Liver (tissue), 9 donors: ENCODE data around the gene OXCT1. TPM values are rescaled to one million over a fixed set of nuclear protein-coding genes. Genes with fewer than 3 reads are reported as not detected.

ENCODE experiments used
- DNase-seq: peaks from one replicate; pipeline ENCODE4 v3.0.0-alpha.2; 2017; ENCODE audit warnings: low spot score
- H3K27ac ChIP-seq, 2 donors: one replicate each; pipeline ENCODE4 v1.7.0; 2013; ENCODE audit warnings: inconsistent platforms in 2 of 2, low read length in 2 of 2, control low read depth in 1 of 2, low read depth in 1 of 2, mild to moderate bottlenecking in 1 of 2
- H3K27me3 ChIP-seq, 4 donors: one replicate each; pipeline versions ENCODE4 v1.6.1 to v1.7.0; 2013; ENCODE audit warnings: low read length in 3 of 4, inconsistent platforms in 1 of 4, mild to moderate bottlenecking in 1 of 4, moderate library complexity in 1 of 4; ENCODE audit not compliant: control insufficient read depth in 4 of 4, insufficient read depth in 4 of 4
- H3K36me3 ChIP-seq, 4 donors: one replicate each; pipeline versions ENCODE4 v1.6.1 to v1.7.0; 2013; ENCODE audit warnings: low read length in 3 of 4, mild to moderate bottlenecking in 3 of 4, low read depth in 1 of 4, moderate library complexity in 1 of 4; ENCODE audit not compliant: control insufficient read depth in 4 of 4, insufficient read depth in 3 of 4
- H3K4me1 ChIP-seq, 4 donors: one replicate each; pipeline versions ENCODE4 v1.6.1 to v1.7.0; 2013; ENCODE audit warnings: low read length in 3 of 4, mild to moderate bottlenecking in 3 of 4, moderate library complexity in 1 of 4; ENCODE audit not compliant: control insufficient read depth in 4 of 4, insufficient read depth in 4 of 4
- H3K4me3 ChIP-seq, 3 donors: one replicate each; pipeline versions ENCODE4 v1.6.1 to v1.7.0; 2013; ENCODE audit warnings: low read length in 3 of 3, control low read depth in 1 of 3, low read depth in 1 of 3, mild to moderate bottlenecking in 1 of 3
- H3K9ac ChIP-seq, 2 donors: one replicate each; pipeline ENCODE4 v1.7.0; 2013; ENCODE audit warnings: low read length in 2 of 2, mild to moderate bottlenecking in 2 of 2, moderate library complexity in 2 of 2, control low read depth in 1 of 2, low read depth in 1 of 2
- H3K9me3 ChIP-seq, 4 donors: one replicate each; pipeline versions ENCODE4 v1.6.1 to v1.7.0; 2013; ENCODE audit warnings: low read length in 3 of 4; ENCODE audit not compliant: control insufficient read depth in 4 of 4
- ATF3 ChIP-seq: IDR thresholded peaks from 2 replicates; pipeline ENCODE4 v1.6.1; 2016; ENCODE audit warnings: antibody characterized with exemption
- EGR1 ChIP-seq, 2 donors: IDR thresholded peaks; 2 replicates each; pipeline ENCODE4 v1.6.1; 2016 to 2018; ENCODE audit warnings: antibody characterized with exemption in 2 of 2, low read depth in 2 of 2
- FOXA1 ChIP-seq: IDR thresholded peaks from 2 replicates; pipeline ENCODE4 v1.6.1; 2016; ENCODE audit warnings: antibody characterized with exemption
- FOXA2 ChIP-seq: IDR thresholded peaks from 2 replicates; pipeline ENCODE4 v1.6.1; 2016; ENCODE audit warnings: antibody characterized with exemption
- GABPA ChIP-seq, 2 donors: IDR thresholded peaks in 1 of 2; conservative IDR thresholded peaks in 1 of 2; 2 replicates each; pipeline ENCODE4 v1.6.1; 2016; ENCODE audit warnings: antibody characterized with exemption in 2 of 2, mild to moderate bottlenecking in 1 of 2, moderate library complexity in 1 of 2
- HNF4G ChIP-seq: IDR thresholded peaks from 2 replicates; pipeline ENCODE4 v1.6.1; 2016; ENCODE audit warnings: antibody characterized with exemption
- JUND ChIP-seq, 2 donors: IDR thresholded peaks; 2 replicates each; pipeline ENCODE4 v1.6.1; 2016; ENCODE audit warnings: antibody characterized with exemption in 2 of 2
- MAX ChIP-seq: IDR thresholded peaks from 2 replicates; pipeline ENCODE4 v1.6.1; 2016; ENCODE audit warnings: antibody characterized with exemption
- RXRA ChIP-seq, 2 donors: IDR thresholded peaks; 2 replicates each; pipeline ENCODE4 v1.6.1; 2017 to 2018; ENCODE audit warnings: antibody characterized with exemption in 2 of 2, mild to moderate bottlenecking in 1 of 2
- SP1 ChIP-seq: IDR thresholded peaks from 2 replicates; pipeline ENCODE4 v1.6.1; 2018; ENCODE audit warnings: antibody characterized with exemption, mild to moderate bottlenecking
- TAF1 ChIP-seq: conservative IDR thresholded peaks from 2 replicates; pipeline ENCODE4 v1.6.1; 2016; ENCODE audit warnings: antibody characterized with exemption, mild to moderate bottlenecking
- YY1 ChIP-seq: IDR thresholded peaks from 2 replicates; pipeline ENCODE4 v1.6.1; 2016; ENCODE audit warnings: antibody characterized with exemption, mild to moderate bottlenecking
- ZBTB33 ChIP-seq: IDR thresholded peaks from 2 replicates; pipeline ENCODE4 v1.6.1; 2016; ENCODE audit warnings: antibody characterized with exemption
- WGBS: extraction: QIAGEN DNeasy Blood & Tissue Kit; methylation state at CpG from one replicate; pipeline ENCODE4 v1.1.7; 2013; 5-methylcytosine and 5-hydroxymethylcytosine counted together
- polyA plus RNA-seq, 2 donors: library from polyadenylated mRNA; stranded (reverse) in 1 of 2; unstranded in 1 of 2; fragments of 200-250 nt in 1 of 2; fragments of >200 nt in 1 of 2; fragmentation: Nextera tagmentation in 1 of 2; extraction: Ambion mirVana in 1 of 2; gene quantifications; one replicate each; pipeline versions ENCODE4 v1.2.1 to v1.2.3, GENCODE V29; 2013 to 2015
- total RNA-seq, 2 donors: library from RNA; depleted of rRNA; stranded (reverse); fragments of >200 nt; gene quantifications; one replicate each; pipeline ENCODE4 v1.2.3, GENCODE V29; 2014
- TF ChIP-seq, protein P1 (sequence below): fragments of 150-350 bp; IDR thresholded peaks from 2 replicates; pipeline ENCODE4 v1.5.1; 2017; ENCODE audit warnings: improper control_type of control experiment, low read depth, low read length; ENCODE audit not compliant: missing input control
- donor health status: healthy.
- donor health status: healthy.
- donor health status: healthy.
- donor health status: healthy.
- donor health status: healthy.

OXCT1 gene
- total and polyA plus RNA-seq, 4 donors = 0.72 to 10.7 (median 1.1) TPM

DNA sequence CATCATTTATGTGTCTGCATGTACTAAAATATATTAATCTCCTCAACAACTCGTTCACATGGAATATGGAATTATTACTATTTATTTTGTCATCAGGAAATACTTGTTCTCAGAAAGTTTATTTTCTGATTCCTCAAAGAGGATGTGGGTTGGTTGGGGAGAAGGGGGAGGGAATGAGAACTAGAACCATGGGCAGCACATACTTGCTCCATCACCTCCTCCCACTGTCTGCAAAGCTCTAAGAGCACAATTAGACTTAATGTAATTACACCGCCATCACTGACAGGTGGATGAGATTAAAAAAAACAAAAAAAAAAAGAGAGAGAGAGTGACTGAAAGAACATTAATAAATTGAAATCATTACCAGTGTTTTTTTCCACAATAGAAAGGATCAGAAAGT lies 98.2 kb downstream of the OXCT1 start (continued):
- TF ChIP-seq, protein P1, sequence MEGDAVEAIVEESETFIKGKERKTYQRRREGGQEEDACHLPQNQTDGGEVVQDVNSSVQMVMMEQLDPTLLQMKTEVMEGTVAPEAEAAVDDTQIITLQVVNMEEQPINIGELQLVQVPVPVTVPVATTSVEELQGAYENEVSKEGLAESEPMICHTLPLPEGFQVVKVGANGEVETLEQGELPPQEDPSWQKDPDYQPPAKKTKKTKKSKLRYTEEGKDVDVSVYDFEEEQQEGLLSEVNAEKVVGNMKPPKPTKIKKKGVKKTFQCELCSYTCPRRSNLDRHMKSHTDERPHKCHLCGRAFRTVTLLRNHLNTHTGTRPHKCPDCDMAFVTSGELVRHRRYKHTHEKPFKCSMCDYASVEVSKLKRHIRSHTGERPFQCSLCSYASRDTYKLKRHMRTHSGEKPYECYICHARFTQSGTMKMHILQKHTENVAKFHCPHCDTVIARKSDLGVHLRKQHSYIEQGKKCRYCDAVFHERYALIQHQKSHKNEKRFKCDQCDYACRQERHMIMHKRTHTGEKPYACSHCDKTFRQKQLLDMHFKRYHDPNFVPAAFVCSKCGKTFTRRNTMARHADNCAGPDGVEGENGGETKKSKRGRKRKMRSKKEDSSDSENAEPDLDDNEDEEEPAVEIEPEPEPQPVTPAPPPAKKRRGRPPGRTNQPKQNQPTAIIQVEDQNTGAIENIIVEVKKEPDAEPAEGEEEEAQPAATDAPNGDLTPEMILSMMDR = no peak
- no peak for TF ChIP-seq TAF1
- TF ChIP-seq GABPA (IDR thresholded peaks at IDR 0.05 in 1 of 2, conservative IDR thresholded peaks at IDR 0.05 in 1 of 2) = no peak
- TF ChIP-seq EGR1 (IDR thresholded peaks at IDR 0.05; ENCODE audit: low read depth in 2 of 2) = no peak
- no peak for TF ChIP-seq FOXA1
- TF ChIP-seq JUND (IDR thresholded peaks at IDR 0.05) = no peak
- no peak for TF ChIP-seq FOXA2

DNA sequence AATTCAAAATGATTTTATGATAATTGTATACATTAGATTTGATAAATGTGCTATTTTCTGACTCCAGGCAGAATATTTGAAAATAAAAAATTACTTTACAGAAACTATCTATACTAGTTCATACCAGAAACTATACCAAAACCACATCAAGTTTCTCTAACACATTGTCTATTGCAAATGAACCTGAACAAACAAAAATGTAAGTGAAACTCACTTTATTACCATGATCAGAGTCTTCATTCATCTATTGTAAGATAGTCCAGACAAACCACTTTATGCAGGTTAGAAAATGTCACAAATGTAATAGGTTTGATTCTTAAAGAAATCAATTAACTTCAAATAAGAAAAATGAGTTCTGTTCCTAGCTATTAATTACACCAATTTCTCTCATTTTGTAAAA lies 99.4 kb downstream of the OXCT1 start:
- Histone ChIP-seq H3K4me1 (no peaks in the 10 kb centered on the region), H3K27ac (no peak overlapping the region), H3K27me3 (no peaks in the 10 kb centered on the region), H3K9ac (no peak overlapping the region), H3K4me3 (no peak overlapping the region), H3K9me3 (no peaks in the 10 kb centered on the region), H3K36me3 (no peaks in the 10 kb centered on the region)
- TF ChIP-seq RXRA (IDR thresholded peaks at IDR 0.05) (no peak), JUND (IDR thresholded peaks at IDR 0.05) (no peak), ATF3 (no peak), HNF4G (no peak), EGR1 (IDR thresholded peaks at IDR 0.05; ENCODE audit: low read depth in 2 of 2) (no peak), FOXA2 (no peak)
- DNase-seq = no peak

- no peaks in the 10 kb centered on the region for H3K9me3 ChIP-seq
- no peak for TF ChIP-seq MAX
- no peak for DNase-seq
- 96% methylated on average over 5 of the region's 5 CpGs for WGBS
- no peak overlapping the region for H3K9ac ChIP-seq
- no peak overlapping the region for H3K27ac ChIP-seq
- H3K4me1 ChIP-seq = no peaks in the 10 kb centered on the region
- H3K36me3 ChIP-seq = no peaks in the 10 kb centered on the region
- H3K4me3 ChIP-seq = no peak overlapping the region
- H3K27me3 ChIP-seq = no peaks in the 10 kb centered on the region
Measured at GRCh38 chr5:41768692-41769091, 101.5 kb downstream of the OXCT1 start.

DNA sequence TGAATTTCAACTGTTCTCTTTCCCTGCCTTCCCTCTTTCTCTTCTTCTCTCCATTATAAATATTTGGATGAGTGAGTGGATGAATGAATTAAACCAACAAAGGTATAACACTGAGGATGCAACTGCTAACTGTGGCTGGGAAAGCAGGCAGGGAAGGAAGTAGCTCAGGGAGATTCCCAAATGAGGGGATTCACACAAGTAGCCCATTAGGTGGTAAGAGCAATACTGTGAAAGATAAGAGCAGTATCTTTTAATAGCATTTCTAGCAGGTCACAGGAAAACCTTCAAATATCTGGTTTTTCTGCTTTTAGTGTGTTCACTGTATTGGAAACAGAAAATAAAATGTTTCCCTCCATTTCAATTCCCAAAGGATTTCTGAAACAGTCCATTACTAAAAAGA lies 105.6 kb downstream of the OXCT1 start:
- no peaks in the 10 kb centered on the region for H3K27me3 ChIP-seq
- H3K9me3 ChIP-seq = no peaks in the 10 kb centered on the region
- H3K9ac ChIP-seq = no peak overlapping the region
- no peak overlapping the region for H3K4me3 ChIP-seq
- TF ChIP-seq EGR1 (IDR thresholded peaks at IDR 0.05; ENCODE audit: low read depth in 2 of 2) = no peak
- no peak for TF ChIP-seq SP1
- no peak for TF ChIP-seq YY1
- TF ChIP-seq ATF3 = no peak
- no peak for TF ChIP-seq ZBTB33
- H3K36me3 ChIP-seq = no peaks in the 10 kb centered on the region
- no peak overlapping the region for H3K27ac ChIP-seq
- no peak for DNase-seq
- H3K4me1 ChIP-seq = no peaks in the 10 kb centered on the region
